Medulla oblongata (tissue), 1 donor: ENCODE results near the gene SORT1.
"Not testable (repeated sequence)": the region's sequence is repeated elsewhere in the genome, so short reads cannot be mapped to it uniquely, and the experiment has no call there.

Experiments used
- DNase-seq: peaks from one replicate; pipeline ENCODE4 v3.0.0-alpha.2; 2015; ENCODE audit errors: extremely low spot score

Gene SORT1

GRCh38 chr1:109299558-109300343 is 98.0 kb downstream of the SORT1 start:
- DNase-seq, result peak; percentile 96

GRCh38 chr1:109298666-109299557 is 98.8 kb downstream of the SORT1 start:
- peak; percentile 92 for DNase-seq

GRCh38 chr1:109296782-109297181 is 100.9 kb downstream of the SORT1 start:
- DNase-seq, result no peak

- DNase-seq, result no peak
These were observed 101.9 kb downstream of the SORT1 start for GRCh38 chr1:109295712-109296415.

GRCh38 chr1:109294481-109294880 is 103.2 kb downstream of the SORT1 start:
- no peak for DNase-seq

GRCh38 chr1:109293026-109293425 is 104.7 kb downstream of the SORT1 start:
- DNase-seq, result no peak

- DNase-seq, result no peak
These were observed 105.4 kb downstream of the SORT1 start for GRCh38 chr1:109292364-109292763.

GRCh38 chr1:109290998-109291397 is 106.7 kb downstream of the SORT1 start:
- peak; percentile 88 for DNase-seq

GRCh38 chr1:109290137-109290536 is 107.6 kb downstream of the SORT1 start:
- no peak for DNase-seq

GRCh38 chr1:109286762-109287161 is 111.0 kb downstream of the SORT1 start:
- not testable (repeated sequence) for DNase-seq

- DNase-seq, result peak; percentile 48
These were observed 113.7 kb downstream of the SORT1 start for GRCh38 chr1:109283748-109284600.

- DNase-seq, result peak; percentile 99
These were observed 114.6 kb downstream of the SORT1 start, which contains the start of gene PSRC1 for GRCh38 chr1:109282952-109283747. PSRC1 (minus strand) TSS chr1:109283145.

GRCh38 chr1:109282497-109282951 is 115.2 kb downstream of the SORT1 start:
- DNase-seq, result no peak

GRCh38 chr1:109281680-109282496 is 115.8 kb downstream of the SORT1 start:
- peak; percentile 70 for DNase-seq

GRCh38 chr1:109280862-109281261 is 116.9 kb downstream of the SORT1 start:
- no peak for DNase-seq

- DNase-seq, result no peak
These were observed 118.0 kb downstream of the SORT1 start for GRCh38 chr1:109279615-109280278.

GRCh38 chr1:109277434-109278204 is 120.1 kb downstream of the SORT1 start:
- peak; percentile 90 for DNase-seq
